ENCODE measurements around the gene NGEF. TPM values are rescaled to one million over a fixed set of nuclear protein-coding genes. Genes with fewer than 3 reads are reported as not detected.

The NGEF gene
- polyA plus RNA-seq, 3 donors: not detected

- no peak overlapping the region for H3K4me3 ChIP-seq (replicated peaks in 1 of 3; ENCODE audit: low read depth in 2 of 3, low read length in 3 of 3)
- H3K27me3 Mint-ChIP-seq (ENCODE audit: low read depth in 3 of 3): peaks cover 1 to 10% (median 2%) of the 10 kb centered on the region in 3 donors
- H2AFZ ChIP-seq (ENCODE audit: insufficient read depth, low read depth, low read length, poor library complexity, severe bottlenecking): no peak overlapping the region
- H3K4me1 ChIP-seq (ENCODE audit: control insufficient read depth in 1 of 2, insufficient read depth in 2 of 2, low read length in 2 of 2): no peaks in the 10 kb centered on the region
- no peak overlapping the region for H3K27ac ChIP-seq (ENCODE audit: low read depth in 1 of 2, low read length in 2 of 2)
- 98% methylated on average over 8 of the region's 18 CpGs for WGBS (ENCODE audit: insufficient coverage)
- no peaks in the 10 kb centered on the region for H3K9me3 ChIP-seq (replicated peaks in 1 of 2; ENCODE audit: control insufficient read depth in 1 of 2, insufficient read depth in 1 of 2, low read length in 2 of 2)
- no peaks in the 10 kb centered on the region for H4K20me1 ChIP-seq (ENCODE audit: insufficient read depth, low read length)
- no peaks in the 10 kb centered on the region for H3K4me1 Mint-ChIP-seq
- no peak overlapping the region for H3K27ac Mint-ChIP-seq
- no peak overlapping the region for H3K9ac ChIP-seq (ENCODE audit: insufficient read depth, low read length, poor library complexity, severe bottlenecking)
- no peak overlapping the region for H3K4me2 ChIP-seq (replicated peaks; ENCODE audit: extremely low read depth, low read length, poor library complexity, severe bottlenecking)
- DNase-seq: no peak
- intact Hi-C loops (cut with micrococcal nuclease): no loop called here
- no peak overlapping the region for H3K4me3 Mint-ChIP-seq
- H3K36me3 Mint-ChIP-seq: no peaks in the 10 kb centered on the region
- TF ChIP-seq CTCF (IDR thresholded peaks at IDR 0.05): no peak
- H3K9me3 Mint-ChIP-seq: peaks cover 0 to 4% (median 0%) of the 10 kb centered on the region in 7 donors
- no peaks in the 10 kb centered on the region for H3K79me2 ChIP-seq (ENCODE audit: insufficient read depth, low read length)
- H3K27me3 ChIP-seq (ENCODE audit: control insufficient read depth in 2 of 2, insufficient read depth in 2 of 2, low read length in 2 of 2): no peaks in the 10 kb centered on the region
- no peaks in the 10 kb centered on the region for H3K36me3 ChIP-seq (replicated peaks in 1 of 2; ENCODE audit: control insufficient read depth in 1 of 2, insufficient read depth in 2 of 2, low read length in 2 of 2)
These were observed 10.1 kb upstream of the NGEF start for GRCh38 chr2:233023007-233023760.

GRCh38 chr2:233022561-233022960 lies 9.5 kb upstream of the NGEF start:
- Histone ChIP-seq H3K4me3 (replicated peaks in 1 of 3; ENCODE audit: low read depth in 2 of 3, low read length in 3 of 3) (no peak overlapping the region), H3K79me2 (ENCODE audit: insufficient read depth, low read length) (no peaks in the 10 kb centered on the region), H3K4me2 (replicated peaks; ENCODE audit: extremely low read depth, low read length, poor library complexity, severe bottlenecking) (no peak overlapping the region), H3K9me3 (replicated peaks in 1 of 2; ENCODE audit: control insufficient read depth in 1 of 2, insufficient read depth in 1 of 2, low read length in 2 of 2) (no peaks in the 10 kb centered on the region), H3K36me3 (replicated peaks in 1 of 2; ENCODE audit: control insufficient read depth in 1 of 2, insufficient read depth in 2 of 2, low read length in 2 of 2) (no peaks in the 10 kb centered on the region), H4K20me1 (ENCODE audit: insufficient read depth, low read length) (no peaks in the 10 kb centered on the region), H2AFZ (ENCODE audit: insufficient read depth, low read depth, low read length, poor library complexity, severe bottlenecking) (no peak overlapping the region), H3K27me3 (ENCODE audit: control insufficient read depth in 2 of 2, insufficient read depth in 2 of 2, low read length in 2 of 2) (no peaks in the 10 kb centered on the region), H3K9ac (ENCODE audit: insufficient read depth, low read length, poor library complexity, severe bottlenecking) (no peak overlapping the region), H3K4me1 (ENCODE audit: control insufficient read depth in 1 of 2, insufficient read depth in 2 of 2, low read length in 2 of 2) (no peaks in the 10 kb centered on the region), H3K27ac (ENCODE audit: low read depth in 1 of 2, low read length in 2 of 2) (no peak overlapping the region)
- no peak for DNase-seq
- Mint-ChIP-seq H3K9me3 (peaks cover 0 to 4% (median 0%) of the 10 kb centered on the region in 7 donors), H3K4me3 (no peak overlapping the region), H3K27me3 (ENCODE audit: low read depth in 3 of 3) (peaks cover 2 to 10% (median 2%) of the 10 kb centered on the region in 3 donors), H3K4me1 (no peaks in the 10 kb centered on the region), H3K36me3 (no peaks in the 10 kb centered on the region), H3K27ac (no peak overlapping the region)
- no peak for TF ChIP-seq CTCF (IDR thresholded peaks at IDR 0.05)
- intact Hi-C loops (cut with micrococcal nuclease): no loop called here
- WGBS (ENCODE audit: insufficient coverage): 93% methylated on average over 8 of the region's 8 CpGs

All from CD14-positive monocyte (primary cell).